OCI-LY3 (cell line): Measurements from ENCODE around the gene LETM1.

Experiments used
- H2AFZ ChIP-seq: fragments of 200-600, 300-600 bp; shearing (Covaris generic); 2 replicates; pipeline ENCODE4 v1.6.0; 2014; ENCODE audit warnings: antibody characterized with exemption, low read depth, low read length
- H3K27ac ChIP-seq: fragments of 200-600, 300-600 bp; sonication (generic); 2 replicates; pipeline ENCODE4 v1.5.1; 2014; ENCODE audit warnings: mild to moderate bottlenecking, low read length, moderate library complexity, mixed read lengths
- H3K27me3 ChIP-seq: fragments of 200-600, 300-600 bp; sonication (generic); 2 replicates; pipeline ENCODE4 v1.6.1; 2014; ENCODE audit warnings: low read depth, low read length, mixed read lengths
- H3K36me3 ChIP-seq: fragments of 200-600, 300-600 bp; sonication (generic); replicated peaks from 2 replicates; pipeline ENCODE3; 2014; ENCODE audit warnings: low read depth, low read length, mixed read lengths
- H3K4me1 ChIP-seq: fragments of 300-600, 200-600 bp; sonication (generic); 2 replicates; pipeline ENCODE4 v1.6.1; 2014; ENCODE audit warnings: low read length, mixed read lengths
- H3K4me2 ChIP-seq: fragments of 200-600, 300-600 bp; sonication (generic); 2 replicates; pipeline ENCODE4 v1.6.1; 2014; ENCODE audit warnings: low read length, mixed read lengths
- H3K4me3 ChIP-seq: fragments of 300-600, 200-600 bp; sonication (generic); 2 replicates; pipeline ENCODE4 v1.5.1; 2014; ENCODE audit warnings: antibody characterized with exemption, mild to moderate bottlenecking, low read length, moderate library complexity
- H3K79me2 ChIP-seq: fragments of 300-600, 200-600 bp; shearing (Covaris generic); 2 replicates; pipeline ENCODE4 v1.6.1; 2014; ENCODE audit warnings: mild to moderate bottlenecking, low read length, mixed read lengths
- H3K9ac ChIP-seq: fragments of 300-600, 200-600 bp; shearing (Covaris generic); 2 replicates; pipeline ENCODE4 v1.6.0; 2014; ENCODE audit warnings: mild to moderate bottlenecking, low read length, moderate library complexity
- H3K9me3 ChIP-seq: fragments of 200-600, 300-600 bp; shearing (Covaris generic); 2 replicates; pipeline ENCODE4 v1.6.1; 2014; ENCODE audit warnings: low read length, mixed read lengths; ENCODE audit not compliant: insufficient read depth
- H4K20me1 ChIP-seq: fragments of 200-600, 300-600 bp; sonication (generic); 2 replicates; pipeline ENCODE4 v1.6.1; 2016; ENCODE audit warnings: low read length, mixed read lengths; ENCODE audit not compliant: insufficient read depth
- EZH2phosphoT487 ChIP-seq: fragments of 200-600 bp; shearing (Covaris generic); IDR thresholded peaks from 2 replicates; pipeline ENCODE4 v1.6.1; 2018; ENCODE audit warnings: antibody characterized with exemption, mixed run types, low read depth
- TF ChIP-seq, protein P1 (sequence below): fragments of 200-600, 300-600 bp; sonication (generic); IDR thresholded peaks from 2 replicates; pipeline ENCODE4 v1.5.1; 2014; ENCODE audit warnings: antibody characterized with exemption, low read length, low read depth

The LETM1 gene

GRCh38 chr4:1790005-1790404 lies 66.0 kb downstream of the LETM1 start:
- no peaks in the 10 kb centered on the region for H3K9me3 ChIP-seq
- no peak overlapping the region for H3K27ac ChIP-seq
- no peaks in the 10 kb centered on the region for H3K36me3 ChIP-seq
- no peaks in the 10 kb centered on the region for H3K4me1 ChIP-seq
- no peak overlapping the region for H3K4me3 ChIP-seq
- H3K4me2 ChIP-seq: no peak overlapping the region
- H2AFZ ChIP-seq: no peak overlapping the region
- H3K27me3 ChIP-seq: no peaks in the 10 kb centered on the region
- no peaks in the 10 kb centered on the region for H4K20me1 ChIP-seq
- TF ChIP-seq EZH2phosphoT487: no peak
- H3K79me2 ChIP-seq: no peaks in the 10 kb centered on the region
- H3K9ac ChIP-seq: no peak overlapping the region

DNA sequence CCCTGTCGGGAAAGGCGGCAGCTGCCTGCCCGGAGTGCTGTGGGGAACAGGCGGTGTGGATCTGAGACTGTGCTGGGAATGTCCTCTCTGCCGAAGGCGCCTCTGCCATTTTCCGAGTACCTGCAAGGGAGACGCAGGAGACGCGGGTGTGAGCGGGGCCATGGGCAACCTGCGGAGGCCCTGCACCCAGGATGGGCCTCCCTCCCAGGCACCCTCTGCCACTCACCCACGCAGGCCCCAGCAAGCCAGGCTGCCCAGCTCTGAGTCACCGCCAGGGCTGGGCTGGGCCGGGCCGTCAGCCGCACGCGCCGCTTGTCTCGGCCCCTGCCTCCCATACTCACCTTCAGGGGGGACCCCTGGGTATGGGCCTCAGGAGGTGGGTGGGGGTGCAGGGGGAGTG lies 66.4 kb downstream of the LETM1 start:
- no peak overlapping the region for H3K4me3 ChIP-seq
- H3K27ac ChIP-seq: no peak overlapping the region
- H3K4me2 ChIP-seq: no peak overlapping the region
- no peaks in the 10 kb centered on the region for H3K36me3 ChIP-seq
- no peaks in the 10 kb centered on the region for H3K4me1 ChIP-seq
- no peak overlapping the region for H3K9ac ChIP-seq
- H2AFZ ChIP-seq: no peak overlapping the region
- no peaks in the 10 kb centered on the region for H3K9me3 ChIP-seq
- no peaks in the 10 kb centered on the region for H3K27me3 ChIP-seq
- no peaks in the 10 kb centered on the region for H3K79me2 ChIP-seq
- no peaks in the 10 kb centered on the region for H4K20me1 ChIP-seq
- TF ChIP-seq, protein P1, sequence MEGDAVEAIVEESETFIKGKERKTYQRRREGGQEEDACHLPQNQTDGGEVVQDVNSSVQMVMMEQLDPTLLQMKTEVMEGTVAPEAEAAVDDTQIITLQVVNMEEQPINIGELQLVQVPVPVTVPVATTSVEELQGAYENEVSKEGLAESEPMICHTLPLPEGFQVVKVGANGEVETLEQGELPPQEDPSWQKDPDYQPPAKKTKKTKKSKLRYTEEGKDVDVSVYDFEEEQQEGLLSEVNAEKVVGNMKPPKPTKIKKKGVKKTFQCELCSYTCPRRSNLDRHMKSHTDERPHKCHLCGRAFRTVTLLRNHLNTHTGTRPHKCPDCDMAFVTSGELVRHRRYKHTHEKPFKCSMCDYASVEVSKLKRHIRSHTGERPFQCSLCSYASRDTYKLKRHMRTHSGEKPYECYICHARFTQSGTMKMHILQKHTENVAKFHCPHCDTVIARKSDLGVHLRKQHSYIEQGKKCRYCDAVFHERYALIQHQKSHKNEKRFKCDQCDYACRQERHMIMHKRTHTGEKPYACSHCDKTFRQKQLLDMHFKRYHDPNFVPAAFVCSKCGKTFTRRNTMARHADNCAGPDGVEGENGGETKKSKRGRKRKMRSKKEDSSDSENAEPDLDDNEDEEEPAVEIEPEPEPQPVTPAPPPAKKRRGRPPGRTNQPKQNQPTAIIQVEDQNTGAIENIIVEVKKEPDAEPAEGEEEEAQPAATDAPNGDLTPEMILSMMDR: no peak

DNA sequence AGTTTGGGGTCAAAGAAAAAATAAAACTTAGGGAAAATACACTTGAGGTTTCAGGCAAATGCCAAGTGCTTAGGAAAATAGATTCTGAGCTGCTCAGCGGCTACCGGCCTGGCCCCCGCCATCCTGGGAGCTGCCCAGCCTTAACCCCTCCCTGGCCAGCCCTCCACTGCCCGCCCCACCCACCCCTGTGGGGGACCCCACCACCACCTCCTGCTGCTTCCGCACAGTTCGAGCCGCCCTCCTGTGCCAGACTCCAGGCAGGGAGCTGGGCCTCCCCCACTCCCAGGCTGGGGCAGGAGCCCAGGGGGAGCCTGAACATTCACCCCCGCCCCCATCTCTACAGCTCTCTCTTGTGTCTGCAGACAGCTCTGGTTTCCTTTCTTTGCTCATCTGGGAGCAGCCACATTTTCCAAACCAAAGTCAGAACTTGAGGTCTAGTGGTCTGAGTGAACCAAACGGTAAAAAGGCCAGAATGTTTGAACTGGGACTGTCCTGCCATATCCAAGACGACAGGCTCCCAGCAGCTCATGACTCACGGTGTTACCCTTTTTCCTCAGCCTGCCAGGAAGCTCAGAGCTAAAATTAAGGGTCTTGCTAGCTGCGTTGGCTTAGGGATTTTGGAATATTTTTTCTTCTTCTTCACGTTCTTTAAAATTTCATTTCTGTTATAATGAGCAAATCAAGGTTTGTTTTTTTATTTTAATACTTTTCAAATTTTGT lies 67.5 kb downstream of the LETM1 start:
- Histone ChIP-seq H3K4me1 (no peaks in the 10 kb centered on the region), H3K4me3 (no peak overlapping the region), H3K9me3 (no peaks in the 10 kb centered on the region), H3K27ac (no peak overlapping the region), H3K36me3 (no peaks in the 10 kb centered on the region), H3K4me2 (no peak overlapping the region), H2AFZ (no peak overlapping the region), H3K27me3 (no peaks in the 10 kb centered on the region), H4K20me1 (no peaks in the 10 kb centered on the region), H3K9ac (no peak overlapping the region), H3K79me2 (no peaks in the 10 kb centered on the region)
- TF ChIP-seq, protein P1: no peak
- no peak for TF ChIP-seq EZH2phosphoT487

DNA sequence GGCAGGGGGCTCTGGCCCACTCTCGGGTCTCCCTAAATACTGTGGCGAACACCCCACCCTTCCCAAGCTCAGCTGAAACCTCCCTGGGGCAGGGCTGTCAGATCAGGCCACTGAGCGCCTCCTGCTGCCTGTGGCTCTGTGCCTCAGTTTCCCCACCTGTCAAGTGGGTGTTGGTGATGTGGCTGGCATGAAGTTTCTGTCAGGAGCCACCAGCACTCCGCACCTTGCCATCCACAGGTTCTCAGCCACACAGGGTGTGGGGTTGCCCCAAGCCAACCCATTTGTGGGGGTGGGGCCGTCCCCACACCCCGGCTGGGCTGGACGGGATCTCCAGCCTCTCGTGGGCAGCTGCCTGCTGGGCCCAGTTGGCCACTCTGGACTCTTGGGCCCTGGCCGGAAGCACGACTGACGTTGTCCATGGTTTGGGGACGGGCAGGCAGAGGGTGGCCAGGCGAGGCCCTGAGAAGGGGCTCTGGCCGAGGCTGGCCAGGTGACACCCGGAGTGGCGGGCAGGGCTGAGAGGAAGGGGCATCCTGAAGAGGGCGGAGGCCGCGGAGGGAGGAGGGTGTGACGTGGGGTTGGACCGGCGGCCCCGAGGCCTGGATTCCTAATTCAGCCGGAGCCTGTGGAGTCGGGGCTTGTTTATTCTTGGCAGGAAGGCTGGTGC lies 68.4 kb downstream of the LETM1 start:
- TF ChIP-seq, protein P1: no peak
- TF ChIP-seq EZH2phosphoT487: no peak
- Histone ChIP-seq H3K4me1 (no peaks in the 10 kb centered on the region), H3K9ac (no peak overlapping the region), H3K79me2 (no peaks in the 10 kb centered on the region), H3K9me3 (no peaks in the 10 kb centered on the region), H3K27ac (no peak overlapping the region), H3K36me3 (no peaks in the 10 kb centered on the region), H3K4me2 (no peak overlapping the region), H4K20me1 (no peaks in the 10 kb centered on the region), H3K4me3 (no peak overlapping the region), H2AFZ (no peak overlapping the region), H3K27me3 (no peaks in the 10 kb centered on the region)
